GM18508 (cell line): ENCODE data around the gene ARSG.
"Not testable (repeated sequence)": the region's sequence is repeated elsewhere in the genome, so short reads cannot be mapped to it uniquely, and the experiment has no call there.

Source experiments
- ATAC-seq: cut with Tn5 transposase; IDR thresholded peaks from one replicate; pipeline ENCODE4 v1.9.1; 2021; ENCODE audit warnings: moderate number of reproducible peaks; ENCODE audit not compliant: insufficient read depth, unreplicated experiment

ARSG gene

DNA sequence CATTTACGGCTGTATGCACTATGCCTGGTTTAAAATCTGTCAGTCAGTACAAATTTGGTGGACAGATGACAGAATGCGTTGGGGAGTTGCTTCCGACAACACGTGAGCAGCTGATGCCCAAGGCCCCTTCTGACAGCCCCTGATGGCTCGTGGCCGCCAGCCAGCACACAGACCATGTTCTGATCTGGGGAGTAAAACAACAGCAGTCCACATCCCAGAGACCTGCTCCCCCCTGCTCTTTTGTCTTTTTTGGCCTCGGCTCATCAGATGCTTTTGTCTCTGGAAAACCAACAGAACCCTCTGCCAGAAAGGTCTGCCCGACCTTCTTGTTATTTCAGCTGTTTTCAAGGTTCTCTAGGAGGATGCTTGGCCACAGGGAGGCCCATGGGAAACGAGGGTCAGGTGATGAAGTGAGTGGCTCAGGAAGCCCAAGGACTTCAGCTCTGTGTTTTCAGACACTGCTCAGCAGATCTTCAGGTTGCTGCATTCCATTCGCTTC is 10.8 kb downstream of the ARSG start:
- no peak for ATAC-seq

GRCh38 chr17:68302666-68303065 is 11.4 kb downstream of the ARSG start:
- no peak for ATAC-seq

GRCh38 chr17:68304706-68305105 is 13.4 kb downstream of the ARSG start:
- no peak for ATAC-seq

GRCh38 chr17:68305142-68305541 is 13.8 kb downstream of the ARSG start:
- no peak for ATAC-seq

DNA sequence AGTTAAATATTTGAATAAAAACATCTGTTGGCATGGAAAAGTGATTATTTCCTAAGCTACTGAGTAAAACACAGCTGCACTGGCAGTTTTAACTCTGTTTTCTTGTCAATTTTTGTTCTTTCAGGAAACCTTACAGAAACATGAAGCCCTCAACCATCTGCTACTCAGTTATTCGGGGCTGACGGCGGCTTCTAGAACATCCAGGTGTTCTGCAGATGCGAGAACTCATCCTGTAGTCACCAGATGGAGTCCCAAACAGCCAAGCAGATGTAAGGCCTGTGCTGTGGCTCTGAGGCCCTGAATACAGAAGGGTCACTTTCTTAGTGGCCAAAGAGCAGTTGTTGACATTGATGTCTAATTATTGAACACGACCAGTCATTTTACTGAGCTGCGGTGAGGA is 15.5 kb downstream of the ARSG start:
- ATAC-seq: no peak

DNA sequence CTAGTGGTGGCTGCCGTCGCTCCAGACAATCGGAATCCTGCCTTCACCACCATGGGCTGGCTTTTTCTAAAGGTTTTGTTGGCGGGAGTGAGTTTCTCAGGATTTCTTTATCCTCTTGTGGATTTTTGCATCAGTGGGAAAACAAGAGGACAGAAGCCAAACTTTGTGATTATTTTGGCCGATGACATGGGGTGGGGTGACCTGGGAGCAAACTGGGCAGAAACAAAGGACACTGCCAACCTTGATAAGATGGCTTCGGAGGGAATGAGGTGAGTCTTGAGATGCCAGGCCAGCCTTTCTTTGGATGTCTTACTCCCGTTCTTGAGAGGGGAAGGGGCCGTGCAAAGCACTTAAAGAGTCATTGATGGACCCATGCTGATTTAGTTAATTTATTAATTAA is 16.1 kb downstream of the ARSG start:
- ATAC-seq: no peak

- ATAC-seq: not testable (repeated sequence)
Measured at GRCh38 chr17:68308486-68308885, 17.2 kb downstream of the ARSG start.

GRCh38 chr17:68309066-68309670 is 17.9 kb downstream of the ARSG start:
- ATAC-seq: not testable (repeated sequence)

GRCh38 chr17:68310152-68310551 is 18.9 kb downstream of the ARSG start:
- no peak for ATAC-seq

- no peak for ATAC-seq
Measured at GRCh38 chr17:68314916-68315535, 23.7 kb downstream of the ARSG start.

DNA sequence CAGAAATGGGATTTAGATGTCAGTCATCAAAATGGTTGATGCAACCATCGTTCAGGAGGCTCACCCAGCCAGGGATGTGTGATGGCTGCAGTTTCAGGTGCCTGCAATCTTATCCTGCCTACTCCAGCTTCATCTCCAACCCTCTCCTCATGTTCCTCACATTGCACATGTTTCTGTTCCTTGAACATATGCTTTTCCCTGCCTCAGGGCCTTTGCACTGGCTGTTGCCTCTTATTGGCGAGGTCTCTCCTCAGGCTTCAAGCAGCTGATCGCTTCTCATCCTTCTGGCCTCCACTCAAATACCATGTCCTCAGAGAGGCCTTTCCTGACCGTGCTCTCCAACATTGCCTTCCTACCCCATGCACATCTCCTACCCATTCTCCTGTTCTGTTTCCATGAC is 24.6 kb downstream of the ARSG start:
- no peak for ATAC-seq

DNA sequence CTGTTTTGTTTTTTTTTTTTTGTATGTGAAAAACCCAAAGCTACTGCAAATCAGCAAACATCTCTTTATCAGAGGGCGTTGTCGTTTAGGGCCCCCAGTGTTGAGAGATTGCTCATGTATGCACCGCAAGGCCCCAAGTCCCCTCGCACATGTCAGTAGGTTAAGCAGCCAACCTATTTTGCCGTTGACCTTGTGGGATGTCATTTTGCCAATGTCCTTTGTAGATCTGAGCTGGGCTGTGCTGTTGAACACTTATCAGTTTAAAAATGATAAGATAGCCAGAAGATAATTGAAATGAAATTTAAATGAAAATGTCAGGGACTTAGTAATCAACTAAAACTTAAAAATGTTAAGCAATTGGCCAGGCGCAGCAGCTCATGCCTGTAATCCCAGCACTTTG is 26.2 kb downstream of the ARSG start:
- ATAC-seq: no peak

GRCh38 chr17:68318103-68318991 is 27.1 kb downstream of the ARSG start:
- ATAC-seq: no peak

DNA sequence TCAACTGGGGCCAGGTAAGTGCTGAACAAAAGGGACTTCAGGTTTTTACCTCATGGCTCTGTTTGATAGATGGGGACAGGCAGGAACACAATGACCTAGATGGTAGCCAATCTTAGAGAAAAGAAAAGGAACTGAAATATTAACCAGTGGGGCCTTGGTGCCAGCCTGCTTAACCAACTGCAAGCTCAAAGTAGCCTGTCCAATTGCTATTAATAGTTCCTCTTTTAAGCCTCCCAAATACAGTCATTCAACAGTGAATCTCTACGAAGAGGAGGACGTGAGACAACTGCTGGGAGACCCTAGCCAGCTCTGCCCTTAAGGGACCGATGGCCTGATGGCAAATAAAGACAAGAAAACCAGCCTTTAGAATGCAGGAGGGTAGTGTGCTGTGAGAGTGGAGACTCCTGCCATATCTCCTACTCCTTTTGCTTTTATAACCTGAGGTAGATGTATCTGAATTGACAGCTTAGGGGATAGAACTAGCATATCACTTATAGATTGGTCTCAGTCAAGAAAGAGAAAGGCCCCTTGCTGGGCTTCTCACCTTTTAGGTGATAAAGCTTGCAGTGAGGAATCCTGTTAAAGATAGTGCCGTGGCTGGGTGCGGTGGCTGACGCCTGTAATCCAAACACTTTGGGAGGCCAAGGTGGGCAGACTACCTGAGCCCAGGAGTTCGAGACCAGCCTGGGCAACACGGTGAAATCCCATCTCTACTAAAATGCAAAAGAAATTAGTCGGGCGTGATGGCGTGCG is 28.3 kb downstream of the ARSG start:
- no peak for ATAC-seq

DNA sequence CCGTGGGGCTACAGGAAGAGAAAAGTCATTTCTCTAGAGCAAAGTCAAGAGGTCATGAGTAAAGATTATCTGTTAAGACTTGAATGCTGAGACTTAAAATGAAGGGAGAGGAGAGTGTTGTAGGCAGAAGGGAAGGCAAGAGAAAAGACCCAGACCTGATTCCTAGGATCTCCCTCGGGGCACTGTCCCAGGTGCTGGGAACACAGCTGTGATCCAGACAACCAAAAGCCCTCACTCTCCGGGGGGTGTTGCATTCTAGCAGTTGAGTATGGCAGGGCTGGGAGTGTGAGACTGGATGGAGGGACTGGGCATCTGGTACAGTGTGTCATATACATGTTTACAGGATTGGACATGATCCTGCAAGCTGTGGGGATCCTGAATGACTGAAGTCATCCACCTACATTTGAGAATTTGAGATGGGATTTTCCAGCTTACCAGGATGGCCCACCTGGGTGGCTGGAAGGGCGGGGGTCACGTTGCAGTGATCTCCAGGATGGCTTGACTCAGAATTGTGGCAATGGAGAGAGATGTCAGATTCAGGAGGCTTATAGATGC is 29.1 kb downstream of the ARSG start:
- no peak for ATAC-seq

DNA sequence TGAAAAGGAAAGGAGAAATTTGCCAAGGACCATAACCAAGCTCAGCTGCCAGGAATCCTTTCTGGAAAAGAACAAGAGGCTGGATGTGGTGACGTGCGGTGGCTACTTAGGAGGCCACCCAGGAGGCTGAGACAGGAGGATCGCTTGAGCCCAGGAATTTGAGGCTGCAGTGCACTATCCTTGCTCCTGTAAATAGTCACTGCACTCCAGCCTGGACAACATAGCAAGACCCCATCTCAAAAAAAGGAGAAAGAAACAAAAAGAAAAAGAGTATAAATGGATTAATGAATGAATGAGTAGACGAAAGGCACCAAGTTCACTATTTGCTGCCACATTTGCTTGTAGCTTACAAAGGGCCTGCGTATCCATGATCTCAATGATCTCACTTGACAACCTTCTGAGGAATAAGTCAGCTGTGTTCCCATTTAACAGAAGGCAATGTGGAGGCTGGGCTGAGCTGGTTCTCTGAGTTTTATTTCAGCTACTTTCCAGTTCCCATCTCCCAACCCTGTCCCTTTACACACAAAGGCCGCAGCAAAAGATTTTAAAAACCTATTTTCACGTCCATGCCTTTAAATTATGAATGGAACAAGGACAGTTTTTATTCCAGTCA is 29.8 kb downstream of the ARSG start:
- no peak for ATAC-seq

DNA sequence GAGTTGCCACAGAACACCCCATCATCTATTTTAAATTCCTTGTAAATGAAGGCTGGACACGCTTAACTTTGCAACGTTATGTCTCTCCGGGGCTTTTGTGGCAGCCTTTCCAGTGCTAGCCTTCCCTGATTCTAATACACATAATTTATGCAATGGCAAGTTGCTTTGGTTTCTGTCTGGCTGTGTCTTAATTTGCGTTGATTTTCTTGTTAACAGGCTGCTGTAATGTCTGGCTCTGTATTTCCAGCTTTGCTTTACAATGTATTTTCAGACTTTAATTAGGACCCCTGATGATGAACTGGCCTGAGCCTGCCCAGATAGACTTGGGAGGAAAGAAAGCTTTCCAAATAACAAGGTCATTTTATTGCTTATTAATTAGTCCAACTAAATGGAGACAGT is 30.3 kb downstream of the ARSG start:
- ATAC-seq: no peak

DNA sequence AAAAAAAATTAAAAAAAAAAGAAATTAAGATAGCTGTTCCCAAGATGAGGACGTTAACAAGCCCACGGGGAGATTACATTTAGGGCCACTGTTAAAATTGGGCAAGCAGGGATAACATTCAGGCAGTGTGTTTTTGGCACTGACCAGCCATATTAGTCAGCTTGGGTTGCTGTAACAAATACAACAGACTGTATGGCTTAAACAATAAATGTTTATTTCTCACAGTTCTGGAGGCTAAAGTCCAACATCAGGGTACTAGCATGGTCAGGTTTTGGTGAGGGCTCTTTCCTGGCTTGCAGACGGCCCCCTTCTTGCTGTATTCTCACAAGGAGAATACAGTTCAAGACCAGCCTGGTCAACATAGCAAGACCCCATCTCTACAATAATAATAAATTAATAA is 31.3 kb downstream of the ARSG start:
- ATAC-seq: no peak

GRCh38 chr17:68324114-68324513 is 32.8 kb downstream of the ARSG start:
- no peak for ATAC-seq
